OCI-LY7 (cell line): ENCODE measurements around the gene LRRC74A.

ENCODE experiments used
- CTCF ChIP-seq: fragments of 200-600 bp; sonication (generic); conservative IDR thresholded peaks from 2 replicates; pipeline ENCODE4 v1.5.1; 2014; ENCODE audit warnings: mild to moderate bottlenecking, antibody characterized with exemption, low read length, moderate library complexity, mixed read lengths
- EZH2phosphoT487 ChIP-seq: fragments of 200-600 bp; sonication (generic); IDR thresholded peaks from 2 replicates; pipeline ENCODE4 v1.6.1; 2018; ENCODE audit warnings: low read depth, borderline replicate concordance, mild to moderate bottlenecking, mixed run types, antibody characterized with exemption, low read length, moderate library complexity, mixed read lengths

- TF ChIP-seq CTCF = no peak
- TF ChIP-seq EZH2phosphoT487 = no peak
These were observed 14.2 kb upstream of the LRRC74A start for GRCh38 chr14:76812093-76812421.
